Osteoblast (primary cell): ENCODE data around the gene TLK1. TPM values are rescaled to one million over a fixed set of nuclear protein-coding genes. Genes with fewer than 3 reads are reported as not detected.

ENCODE experiments used
- DNase-seq: peaks from one replicate; pipeline ENCODE4 v3.0.0; 2011; ENCODE audit warnings: low spot score, mixed read lengths; ENCODE audit not compliant: insufficient read length; ENCODE audit errors: missing footprints
- H2AFZ ChIP-seq: 2 replicates; pipeline ENCODE4 v1.6.0; 2011; ENCODE audit warnings: mild to moderate bottlenecking, low read length
- H3K27ac ChIP-seq: 2 replicates; pipeline ENCODE4 v1.5.1; 2011; ENCODE audit warnings: mild to moderate bottlenecking, low read depth, low read length, moderate library complexity
- H3K27me3 ChIP-seq: 2 replicates; pipeline ENCODE4 v1.6.0; 2012; ENCODE audit warnings: mild to moderate bottlenecking, control low read depth, inconsistent platforms, low read length, moderate library complexity; ENCODE audit not compliant: insufficient read depth
- H3K36me3 ChIP-seq: 2 replicates; pipeline ENCODE4 v1.5.1; 2011; ENCODE audit warnings: mild to moderate bottlenecking, low read length, control low read depth, moderate library complexity; ENCODE audit not compliant: insufficient read depth
- H3K4me1 ChIP-seq: 2 replicates; pipeline ENCODE4 v1.5.1; 2011; ENCODE audit warnings: mild to moderate bottlenecking, low read length, control low read depth, moderate library complexity; ENCODE audit not compliant: insufficient read depth
- H3K4me2 ChIP-seq: 2 replicates; pipeline ENCODE4 v1.6.0; 2011; ENCODE audit warnings: mild to moderate bottlenecking, low read length; ENCODE audit not compliant: insufficient read depth
- H3K4me3 ChIP-seq: fragments of 200-600 bp; sonication (generic); 3 replicates; pipeline ENCODE4 v1.5.1; 2012; ENCODE audit warnings: mild to moderate bottlenecking, low read length, inconsistent platforms; ENCODE audit not compliant: insufficient read depth
- H3K79me2 ChIP-seq: 2 replicates; pipeline ENCODE4 v1.6.0; 2012; ENCODE audit warnings: mild to moderate bottlenecking, low read length, control low read depth, inconsistent platforms; ENCODE audit not compliant: insufficient read depth
- H3K9me3 ChIP-seq: 2 replicates; pipeline ENCODE4 v1.5.1; 2011; ENCODE audit warnings: low read depth, low read length, control low read depth
- H4K20me1 ChIP-seq: 2 replicates; pipeline ENCODE4 v1.6.0; 2012; ENCODE audit warnings: mild to moderate bottlenecking, low read length, control low read depth; ENCODE audit not compliant: insufficient read depth
- CTCF ChIP-seq: IDR thresholded peaks from 2 replicates; pipeline ENCODE4 v1.5.1; 2011; ENCODE audit warnings: mild to moderate bottlenecking, low read depth, low read length, moderate library complexity; ENCODE audit errors: extremely low read depth
- total RNA-seq: library from RNA; depleted of rRNA; stranded (reverse); fragments of >200 nt; gene quantifications from 2 replicates; pipeline ENCODE4 v1.2.3, GENCODE V29; 2012

Gene TLK1
- total RNA-seq, 1 donor, result 22.1 TPM

- H3K4me1 ChIP-seq, result peaks cover 13% of the 10 kb centered on the region
- no peak overlapping the region for H3K27ac ChIP-seq
- H3K36me3 ChIP-seq, result no peaks in the 10 kb centered on the region
- TF ChIP-seq CTCF, result no peak
- no peaks in the 10 kb centered on the region for H3K27me3 ChIP-seq
- peaks cover 97% of the 10 kb centered on the region for H3K79me2 ChIP-seq
- H3K9me3 ChIP-seq, result no peaks in the 10 kb centered on the region
- no peak overlapping the region for H3K4me2 ChIP-seq
- no peak overlapping the region for H2AFZ ChIP-seq
- no peak for DNase-seq
- no peak overlapping the region for H3K4me3 ChIP-seq
- peaks cover 55% of the 10 kb centered on the region for H4K20me1 ChIP-seq
Observed at GRCh38 chr2:171139860-171140259, 20.8 kb downstream of the TLK1 start.

- Histone ChIP-seq H2AFZ (no peak overlapping the region), H3K27ac (no peak overlapping the region), H3K9me3 (no peaks in the 10 kb centered on the region), H3K4me3 (no peak overlapping the region), H3K4me1 (peaks cover 1% of the 10 kb centered on the region), H3K4me2 (no peak overlapping the region), H3K27me3 (no peaks in the 10 kb centered on the region), H4K20me1 (peaks cover 34% of the 10 kb centered on the region), H3K36me3 (no peaks in the 10 kb centered on the region), H3K79me2 (peaks cover 98% of the 10 kb centered on the region)
- DNase-seq, result no peak
- no peak for TF ChIP-seq CTCF
Observed at GRCh38 chr2:171136024-171136423, 24.7 kb downstream of the TLK1 start.

GRCh38 chr2:171134624-171135230 is 26.0 kb downstream of the TLK1 start:
- no peak for DNase-seq
- Histone ChIP-seq H3K4me2 (no peak overlapping the region), H4K20me1 (peaks cover 31% of the 10 kb centered on the region), H3K27me3 (no peaks in the 10 kb centered on the region), H3K79me2 (peaks cover 97% of the 10 kb centered on the region), H3K4me3 (no peak overlapping the region), H3K27ac (no peak overlapping the region), H3K4me1 (no peaks in the 10 kb centered on the region), H3K36me3 (no peaks in the 10 kb centered on the region), H3K9me3 (no peaks in the 10 kb centered on the region), H2AFZ (no peak overlapping the region)
- TF ChIP-seq CTCF, result no peak

- Histone ChIP-seq H3K4me3 (no peak overlapping the region), H4K20me1 (peaks cover 34% of the 10 kb centered on the region), H3K27me3 (no peaks in the 10 kb centered on the region), H3K79me2 (peaks cover 97% of the 10 kb centered on the region), H2AFZ (no peak overlapping the region), H3K36me3 (no peaks in the 10 kb centered on the region), H3K4me2 (no peak overlapping the region), H3K9me3 (no peaks in the 10 kb centered on the region), H3K4me1 (no peaks in the 10 kb centered on the region), H3K27ac (no peak overlapping the region)
- no peak for TF ChIP-seq CTCF
- no peak for DNase-seq
Observed at GRCh38 chr2:171132086-171132485, 28.6 kb downstream of the TLK1 start.
